ENCODE data around the gene RDH5. TPM values are rescaled to one million over a fixed set of nuclear protein-coding genes. Genes with fewer than 3 reads are reported as not detected.

RDH5 gene
- total and polyA plus RNA-seq, 9 donors, result 3.7 to 8.9 (median 5.9) TPM

DNA sequence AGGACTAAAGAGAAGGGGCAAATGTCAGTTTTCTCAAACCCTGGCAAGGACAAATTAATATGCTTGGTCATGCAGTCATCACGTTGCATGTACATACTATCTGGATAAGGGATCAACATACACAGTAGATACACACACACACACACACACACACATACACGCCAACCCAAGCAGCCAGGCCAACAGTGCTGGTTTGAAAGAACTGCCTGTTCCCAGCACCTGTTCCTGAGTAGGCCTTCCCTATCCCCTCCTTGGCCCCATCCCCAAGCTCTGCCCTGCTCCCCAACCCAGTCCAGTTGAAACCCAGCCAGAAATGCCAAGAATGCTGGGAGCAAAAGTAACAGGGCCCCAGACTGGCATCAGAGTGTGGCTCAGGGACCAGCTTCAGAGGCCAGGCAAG, 16.9 kb upstream of the RDH5 start:
- no peaks in the 10 kb centered on the region for H3K36me3 ChIP-seq
- intact Hi-C loops (cut with DNase I), result no loop called here
- H3K9me3 ChIP-seq, result no peaks in the 10 kb centered on the region
- no peaks in the 10 kb centered on the region for H3K27me3 ChIP-seq
- TF ChIP-seq POLR2A (IDR thresholded peaks at IDR 0.05) (no peak), EP300 (IDR thresholded peaks at IDR 0.05) (no peak), CTCF (IDR thresholded peaks at IDR 0.05) (no peak)
- no peak overlapping the region for H3K4me3 ChIP-seq
- peak in 1 of 5 donors; percentile 9 for DNase-seq
- 75 to 87% (median 79%) methylated on average over 2 of the region's 2 CpGs for WGBS, 3 donors
- no peak overlapping the region for H3K27ac ChIP-seq
- H3K4me1 ChIP-seq (ENCODE audit: insufficient read depth), result peaks cover 5% of the 10 kb centered on the region

DNA sequence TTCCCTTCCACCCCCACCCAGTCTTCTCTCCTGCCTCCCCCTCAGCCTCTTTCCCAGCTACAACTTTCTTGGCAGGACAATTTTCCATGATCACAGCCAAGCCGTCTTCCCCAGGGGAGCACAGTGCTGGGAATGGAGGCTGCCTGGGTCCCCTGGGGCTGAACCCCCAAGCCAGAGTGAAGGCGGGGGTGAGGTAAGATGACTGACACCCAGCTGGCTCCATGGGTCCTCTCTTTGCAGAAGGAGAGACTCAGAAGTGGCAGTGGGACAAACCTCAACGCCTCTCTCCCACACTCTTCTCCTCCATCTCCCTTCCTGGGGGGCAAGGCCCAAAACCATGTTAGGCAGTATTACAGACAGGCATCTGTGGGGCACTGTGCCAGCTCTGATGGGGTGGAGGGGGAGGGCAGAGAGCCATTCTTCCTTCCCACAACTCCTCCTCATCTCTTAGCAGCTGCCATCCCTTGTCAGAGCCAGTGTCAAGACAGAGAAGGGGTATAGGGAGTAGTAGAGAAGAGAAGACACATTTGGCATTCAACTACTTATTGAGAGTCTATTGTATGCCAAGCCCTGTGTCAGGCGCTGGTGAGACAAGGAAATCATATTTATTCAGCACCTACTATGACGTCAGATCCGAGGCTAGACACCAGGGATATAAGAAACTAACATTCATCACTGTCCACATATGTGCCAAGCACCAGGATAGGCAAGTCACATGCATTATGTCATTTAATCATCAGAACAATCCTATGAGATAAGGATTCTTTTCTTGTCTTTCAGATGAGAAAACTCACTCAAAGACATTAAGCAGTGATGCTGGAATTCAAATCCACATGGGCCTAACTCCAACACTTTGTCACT, 16.1 kb upstream of the RDH5 start:
- H3K36me3 ChIP-seq, result no peaks in the 10 kb centered on the region
- 77 to 86% (median 78%) methylated on average over 6 of the region's 6 CpGs for WGBS, 3 donors
- no peak overlapping the region for H3K27ac ChIP-seq
- peak in 2 of 5 donors; percentile 24 to 41 for DNase-seq
- intact Hi-C loops (cut with DNase I), result no loop called here
- peaks cover 5% of the 10 kb centered on the region for H3K4me1 ChIP-seq (ENCODE audit: insufficient read depth)
- no peaks in the 10 kb centered on the region for H3K27me3 ChIP-seq
- TF ChIP-seq EP300 (IDR thresholded peaks at IDR 0.05) (no peak), CTCF (IDR thresholded peaks at IDR 0.05) (no peak), POLR2A (IDR thresholded peaks at IDR 0.05) (no peak)
- H3K4me3 ChIP-seq, result no peak overlapping the region
- no peaks in the 10 kb centered on the region for H3K9me3 ChIP-seq

- no peaks in the 10 kb centered on the region for H3K27me3 ChIP-seq
- DNase-seq, result no peak
- WGBS, 3 donors, result 66 to 75% (median 71%) methylated on average over 9 of the region's 9 CpGs
Observed at GRCh38 chr12:55704824-55705718, 15.1 kb upstream of the RDH5 start.

More at GRCh38 chr12:55704824-55705718, 15.1 kb upstream of the RDH5 start:
- Histone ChIP-seq H3K4me1 (ENCODE audit: insufficient read depth) (peaks cover 5% of the 10 kb centered on the region), H3K9me3 (no peaks in the 10 kb centered on the region), H3K36me3 (no peaks in the 10 kb centered on the region), H3K27ac (no peak overlapping the region), H3K4me3 (no peak overlapping the region)
- TF ChIP-seq EP300 (IDR thresholded peaks at IDR 0.05) (no peak), POLR2A (IDR thresholded peaks at IDR 0.05) (no peak), CTCF (IDR thresholded peaks at IDR 0.05) (no peak)
- intact Hi-C loops (cut with DNase I), result no loop called here
